ENCODE results near the gene LIPI.

- TF ChIP-seq CTCF (IDR thresholded peaks at IDR 0.05) (no peak), POLR2A (IDR thresholded peaks at IDR 0.05) (no peak)
These were observed 114.6 kb downstream of the LIPI start for GRCh38 chr21:14096172-14096571.
